Measurements from ENCODE around the gene CASQ1.

CASQ1 gene

DNA sequence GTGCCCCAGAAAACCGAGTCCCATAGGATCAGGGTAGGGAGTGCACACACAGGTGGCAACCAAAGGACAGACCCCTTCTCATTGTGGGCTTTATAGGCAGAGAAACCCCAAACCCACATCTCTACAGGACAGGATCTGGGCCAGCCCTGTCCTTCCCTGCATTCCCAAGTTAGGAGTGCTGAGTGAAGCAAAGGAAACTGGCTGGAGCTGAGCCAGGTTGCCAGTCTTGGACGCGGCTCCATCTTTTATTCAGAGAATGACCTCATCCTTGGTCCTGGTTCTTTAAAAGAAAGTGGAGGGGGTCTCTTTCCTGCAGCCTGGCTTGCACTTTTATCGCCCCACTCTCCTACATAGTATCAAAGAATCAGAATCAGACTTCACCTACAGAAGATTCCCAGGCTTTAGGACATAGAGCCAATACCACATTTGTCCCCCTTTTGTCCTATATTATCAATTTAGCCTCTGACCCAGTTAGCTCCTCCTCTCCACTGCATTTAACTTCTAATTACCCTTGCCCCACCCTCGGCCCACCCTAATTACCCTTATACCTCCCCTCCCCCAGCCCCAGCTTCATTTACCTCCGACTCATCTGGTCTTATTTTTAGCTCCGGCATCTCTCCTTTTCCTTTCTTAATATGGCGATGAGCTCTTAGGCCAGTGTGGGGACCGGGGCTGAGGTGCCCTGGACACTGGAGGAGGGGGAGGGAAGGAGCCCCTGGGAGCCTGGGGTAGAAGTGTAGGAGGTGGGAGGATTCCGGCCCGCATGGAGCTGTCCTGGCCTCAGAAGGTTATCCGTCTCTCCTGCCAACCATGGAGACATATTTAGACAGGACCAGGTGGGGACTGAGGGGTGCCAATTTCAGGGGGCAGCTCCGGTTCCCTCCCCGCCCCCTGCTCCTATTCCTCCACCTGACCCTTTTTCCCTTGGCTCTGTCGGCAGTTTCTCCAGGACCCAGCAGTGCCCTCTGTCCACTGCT is at the start of gene CASQ1:
Gene CASQ1, plus strand, starts transcription at position 927 of the 977 bp plus-strand sequence. CDS start 177 bp downstream, outside the sequence.
- no peak for DNase-seq

DNA sequence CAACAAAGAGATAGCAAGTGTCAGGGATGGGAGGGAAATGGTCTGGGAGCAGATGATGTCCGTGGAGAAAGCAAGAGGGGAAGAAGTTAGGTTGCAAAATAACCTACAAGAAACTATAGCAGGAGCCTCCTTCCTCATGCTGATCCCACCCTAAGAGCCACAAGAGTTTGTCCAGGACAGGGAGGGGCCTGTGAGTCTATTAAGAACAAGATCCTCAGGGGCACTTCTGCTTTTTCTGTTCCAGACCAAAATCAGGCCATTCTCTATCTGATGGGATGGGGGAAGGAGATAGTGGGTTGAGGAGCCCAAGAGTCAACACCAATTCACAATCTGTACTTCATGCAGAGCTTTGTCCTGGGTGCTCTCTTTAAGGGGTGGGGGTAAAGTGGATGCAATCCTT is 46.7 kb upstream of the CASQ1 start:
- no peak for DNase-seq

DNA sequence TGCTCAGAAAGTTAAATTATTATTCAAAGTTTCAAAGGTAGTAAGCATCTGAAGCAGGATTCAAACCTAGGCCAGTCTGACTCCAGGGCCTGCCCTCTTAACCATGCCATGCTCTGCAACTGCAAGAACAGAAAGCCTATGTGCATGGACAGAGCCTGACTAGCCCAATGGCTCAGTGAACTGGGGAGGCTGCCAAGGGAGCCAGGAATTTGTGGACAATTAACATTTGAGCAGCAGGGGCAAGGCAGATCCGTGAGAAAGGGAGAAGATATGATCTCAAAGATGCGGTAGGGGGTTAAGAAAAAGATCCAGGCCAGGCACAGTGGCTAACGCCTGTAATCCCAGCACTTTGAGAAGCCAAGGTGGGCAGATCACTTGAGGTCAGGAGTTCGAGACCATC is 45.5 kb upstream of the CASQ1 start:
- no peak for DNase-seq

DNA sequence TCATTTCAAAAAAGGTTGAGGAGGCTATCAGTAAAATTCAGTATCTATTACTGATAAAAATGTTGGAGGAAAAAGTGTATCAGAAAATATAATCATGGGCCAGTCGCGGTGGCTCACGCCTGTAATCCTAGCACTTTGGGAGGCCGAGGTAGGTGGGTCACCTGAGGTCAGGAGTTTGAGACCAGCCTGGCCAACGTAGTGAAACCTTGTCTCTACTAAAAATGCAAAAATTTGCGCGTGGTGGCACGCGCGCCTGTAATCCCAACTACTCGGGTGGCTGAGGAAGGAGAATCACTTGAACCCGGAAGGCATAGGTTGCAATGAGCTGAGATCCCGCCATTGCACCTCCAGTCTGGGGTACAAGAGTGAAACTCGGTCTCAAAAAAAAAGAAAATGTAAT is 44.3 kb upstream of the CASQ1 start:
- no peak for DNase-seq

DNA sequence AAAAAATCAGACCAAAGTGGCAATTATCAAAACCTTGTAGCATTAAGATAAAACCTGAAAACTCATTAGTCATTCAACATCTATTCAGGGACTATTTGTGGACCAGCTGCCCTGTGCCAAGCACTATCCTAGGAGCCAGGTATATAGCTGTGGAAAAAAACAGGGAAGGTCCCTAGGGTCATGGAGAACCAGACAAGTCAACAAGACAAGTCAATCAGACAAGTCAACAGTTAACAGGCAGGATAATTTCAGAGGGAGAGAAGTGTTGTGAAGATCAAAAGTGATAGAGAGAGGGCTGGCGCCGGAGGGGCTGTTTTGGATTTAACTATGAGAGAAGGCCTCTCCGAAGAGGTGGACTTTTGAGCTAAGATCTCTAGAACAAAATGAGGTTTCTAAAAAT is 42.3 kb upstream of the CASQ1 start:
- no peak for DNase-seq

DNA sequence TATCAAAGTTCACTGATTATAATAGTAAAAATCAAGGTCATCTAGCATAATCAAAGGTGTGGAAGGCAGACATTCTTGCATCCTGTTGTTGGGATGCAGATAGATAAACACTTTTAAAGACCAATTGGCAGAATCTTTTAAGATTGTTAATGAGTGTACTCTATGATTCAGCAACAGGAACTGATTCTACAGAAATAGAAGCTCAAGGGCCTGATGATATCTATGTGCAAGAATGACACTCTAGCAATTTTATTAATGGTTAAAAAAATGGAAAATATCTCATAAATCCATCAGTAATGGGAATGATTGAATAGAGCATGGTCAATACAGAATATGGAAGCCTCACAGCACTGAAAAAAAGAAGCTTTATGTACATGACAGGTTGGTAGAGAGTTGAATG is 41.1 kb upstream of the CASQ1 start:
- DNase-seq, result no peak

DNA sequence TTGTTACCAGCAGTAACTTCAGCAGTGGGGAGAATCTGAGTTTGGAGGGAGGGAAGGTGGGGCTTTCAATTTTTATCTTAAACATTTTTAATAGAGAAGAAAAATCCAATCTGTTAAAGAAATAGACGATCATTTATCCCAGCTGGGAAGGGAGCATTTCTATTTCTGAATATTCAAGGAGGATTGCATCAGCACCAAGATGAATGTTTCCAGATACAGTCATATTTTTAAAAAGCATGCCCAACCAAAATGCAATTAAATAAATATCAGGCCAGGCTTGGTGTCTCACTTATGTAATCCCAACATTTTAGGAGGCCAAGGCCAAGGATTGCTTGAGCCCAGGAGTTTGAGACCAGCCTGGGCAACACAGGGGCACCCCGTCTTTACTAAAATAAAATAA is 40.7 kb upstream of the CASQ1 start:
- no peak for DNase-seq

DNA sequence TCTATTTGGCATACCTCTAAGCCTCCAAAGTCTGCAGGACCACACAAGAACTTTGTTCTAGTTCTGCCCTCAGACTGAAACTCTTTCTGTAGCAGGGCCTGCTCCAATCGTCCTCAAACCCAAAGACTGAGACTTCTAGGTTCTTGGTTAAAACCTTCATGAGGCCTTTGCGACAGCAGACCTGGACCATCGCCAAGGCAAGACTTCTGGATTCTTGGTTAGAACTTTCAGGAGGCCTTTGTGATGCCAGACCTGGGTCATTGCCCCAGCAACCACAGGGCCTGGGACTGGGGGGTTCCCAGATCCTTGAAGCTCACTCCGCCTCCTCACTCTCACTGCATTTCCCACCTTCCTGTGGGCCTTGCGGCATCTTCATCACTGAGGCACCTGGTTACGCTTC is 39.1 kb upstream of the CASQ1 start, which contains the start of gene ATP1A4:
Gene ATP1A4, plus strand, starts transcription at position 301 of the 400 bp plus-strand sequence. CDS start 438 bp downstream, outside the sequence.
- no peak for DNase-seq

DNA sequence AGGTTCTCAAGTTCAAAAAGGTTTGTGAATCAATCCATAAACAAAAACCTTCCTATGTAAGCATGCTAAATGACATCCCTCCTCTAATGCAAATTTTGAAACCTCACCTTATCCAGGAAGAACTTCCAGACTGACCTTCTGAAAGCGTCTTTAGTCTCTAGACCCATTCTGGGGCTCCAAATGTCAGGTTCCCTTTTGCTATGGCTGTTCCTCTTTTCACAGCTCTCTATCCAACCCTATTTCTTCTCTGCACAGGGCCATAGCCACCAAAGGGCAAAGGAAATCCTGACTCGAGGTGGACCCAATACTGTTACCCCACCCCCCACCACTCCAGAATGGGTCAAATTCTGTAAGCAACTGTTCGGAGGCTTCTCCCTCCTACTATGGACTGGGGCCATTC is 35.6 kb upstream of the CASQ1 start:
- no peak for DNase-seq

DNA sequence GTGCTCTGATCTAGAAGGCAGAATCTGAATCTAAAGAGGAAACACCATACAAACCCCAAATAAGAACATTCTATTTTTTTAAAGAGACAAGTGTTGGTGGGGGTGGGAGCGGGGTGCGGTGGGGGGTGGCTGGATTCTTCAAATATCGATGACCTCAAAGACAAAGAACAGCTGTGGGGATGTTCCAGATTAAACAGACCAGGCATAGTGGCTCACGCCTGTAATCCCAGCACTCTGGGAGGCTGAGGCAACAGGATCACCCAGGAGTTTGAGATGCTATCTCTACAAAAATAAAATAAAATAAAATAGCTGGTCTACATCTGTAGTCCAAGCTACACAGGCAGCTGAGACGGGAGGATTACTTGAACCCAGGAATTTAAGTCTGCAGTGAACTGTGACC is 34.0 kb upstream of the CASQ1 start:
- DNase-seq, result no peak

DNA sequence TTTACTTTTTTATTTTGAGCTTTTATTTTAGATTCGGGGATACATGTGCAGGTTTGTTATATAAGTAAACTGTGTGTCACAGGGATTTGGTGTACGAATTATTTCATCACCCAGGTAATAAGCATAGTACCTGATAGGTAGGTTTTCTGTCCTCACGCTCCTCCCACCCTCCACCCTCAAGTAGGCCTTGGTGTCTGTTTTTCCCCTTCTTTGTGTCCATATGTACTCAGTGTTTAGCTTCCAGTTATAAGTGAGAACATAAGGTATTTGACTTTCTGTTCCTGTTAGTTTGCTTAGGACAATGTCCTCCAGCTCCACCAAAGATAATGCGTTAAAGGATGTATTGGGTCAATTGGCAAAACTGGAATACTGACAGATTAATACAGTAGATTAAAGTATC is 33.2 kb upstream of the CASQ1 start:
- no peak for DNase-seq

DNA sequence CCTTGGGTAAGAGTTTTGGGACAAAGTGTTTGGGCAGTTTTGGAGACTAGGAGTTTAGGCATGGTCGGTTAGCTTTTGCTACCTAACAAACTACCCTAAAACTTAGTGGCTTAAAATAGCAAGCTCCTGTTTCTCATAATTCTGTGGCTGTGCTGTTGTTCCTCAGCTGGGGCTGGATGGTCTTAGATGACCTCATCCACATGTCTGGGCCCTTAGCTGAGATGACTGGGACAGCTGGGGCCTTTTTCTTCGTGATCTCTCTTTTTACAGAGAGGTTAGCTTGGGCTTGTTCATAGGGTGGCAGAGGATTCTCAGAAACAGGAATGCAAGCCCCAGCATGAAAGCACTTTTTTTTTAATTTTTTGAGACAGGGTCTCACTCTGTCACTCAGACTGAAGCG is 32.3 kb upstream of the CASQ1 start:
- no peak for DNase-seq

DNA sequence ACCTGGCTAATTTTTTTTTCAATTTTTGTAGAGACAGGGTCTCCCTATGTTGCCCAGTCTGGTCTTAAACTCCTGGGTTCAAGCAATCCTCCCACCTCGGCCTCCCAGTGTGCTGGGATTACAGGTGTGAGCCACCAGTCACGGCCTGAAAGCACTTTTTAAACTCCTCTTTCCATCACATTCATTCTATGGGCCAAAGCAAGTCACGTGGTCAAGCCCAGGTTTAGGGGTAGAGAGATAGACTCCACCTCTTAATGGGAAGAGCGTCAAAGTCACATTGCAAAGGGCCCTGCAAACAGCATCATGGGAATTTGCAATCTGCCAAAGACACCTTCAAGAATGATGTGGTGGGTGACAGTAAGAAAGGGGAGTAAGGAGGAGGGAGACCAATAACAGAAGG is 31.8 kb upstream of the CASQ1 start:
- DNase-seq, result no peak

DNA sequence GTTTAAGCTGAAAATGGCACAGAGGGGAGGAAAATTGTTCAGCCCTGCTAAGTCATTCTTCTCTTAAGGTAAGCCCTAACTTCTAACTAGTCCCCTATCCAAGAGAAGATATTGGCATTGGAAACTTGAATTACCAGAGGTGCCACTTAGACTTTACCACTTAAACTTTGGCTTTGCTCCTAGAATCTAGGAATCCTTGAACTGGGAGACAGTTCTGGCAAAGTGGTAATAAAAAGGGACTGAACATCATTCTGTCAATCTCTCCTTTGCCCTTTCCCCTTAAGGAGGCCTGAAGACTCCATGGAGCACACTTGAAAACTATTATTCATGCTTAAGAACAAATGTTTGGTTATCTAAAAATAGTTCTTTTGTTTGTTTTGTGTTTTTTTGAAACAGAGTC is 30.5 kb upstream of the CASQ1 start:
- no peak for DNase-seq

DNA sequence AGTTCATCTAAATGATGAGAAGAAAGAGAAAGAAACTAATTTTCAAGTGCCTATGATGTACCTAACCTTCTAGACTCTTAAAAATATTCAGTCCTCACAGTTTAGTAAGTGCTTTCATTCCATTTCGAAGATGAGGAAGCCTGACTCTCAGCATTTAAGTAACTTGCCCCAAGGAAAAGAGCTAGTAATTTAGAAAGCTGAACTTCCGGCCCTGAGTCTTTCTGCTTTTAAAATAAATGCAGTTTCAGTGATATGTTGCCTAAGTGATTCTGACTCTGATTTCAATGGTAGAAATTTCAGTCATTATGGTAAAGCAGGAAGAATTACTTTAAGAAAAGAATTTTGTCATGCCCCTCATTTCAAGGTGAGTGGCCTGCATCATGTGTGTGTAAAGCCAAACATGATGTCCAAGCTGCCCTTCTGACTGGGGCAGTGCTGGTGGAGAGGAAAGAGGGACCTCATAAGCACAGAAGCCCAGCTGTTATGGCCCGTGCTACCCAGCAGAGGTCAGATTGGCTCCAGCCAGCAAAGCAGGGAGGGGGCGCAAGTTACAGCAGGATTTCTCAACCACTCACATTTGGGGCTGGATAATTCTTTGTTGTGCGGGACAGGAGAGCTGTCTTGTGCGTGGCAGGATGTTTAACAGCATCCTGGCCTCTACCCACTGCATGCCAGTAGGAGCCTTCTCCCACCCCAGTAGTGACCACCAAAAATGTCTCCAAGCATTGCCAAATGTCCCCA is 28.2 kb upstream of the CASQ1 start:
- DNase-seq, result no peak

DNA sequence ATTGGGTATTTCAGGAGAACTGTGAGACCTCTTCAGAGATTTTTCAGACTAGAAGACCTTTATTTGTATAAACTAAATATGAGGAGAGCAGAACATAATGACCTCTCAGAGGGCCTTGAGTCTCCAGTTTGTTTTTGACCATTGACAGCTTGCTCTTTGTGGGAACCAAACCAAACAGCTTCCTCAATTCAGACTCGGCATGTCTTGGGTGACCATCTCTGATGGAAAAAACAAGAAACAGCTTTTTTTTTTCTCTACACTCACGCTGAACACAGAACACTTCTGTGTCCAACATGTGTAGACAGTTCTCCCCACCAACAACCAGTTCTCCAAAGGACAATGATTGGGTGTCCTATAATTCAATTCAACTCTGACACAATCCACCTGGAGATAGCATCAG is 27.4 kb upstream of the CASQ1 start:
- DNase-seq, result no peak

DNA sequence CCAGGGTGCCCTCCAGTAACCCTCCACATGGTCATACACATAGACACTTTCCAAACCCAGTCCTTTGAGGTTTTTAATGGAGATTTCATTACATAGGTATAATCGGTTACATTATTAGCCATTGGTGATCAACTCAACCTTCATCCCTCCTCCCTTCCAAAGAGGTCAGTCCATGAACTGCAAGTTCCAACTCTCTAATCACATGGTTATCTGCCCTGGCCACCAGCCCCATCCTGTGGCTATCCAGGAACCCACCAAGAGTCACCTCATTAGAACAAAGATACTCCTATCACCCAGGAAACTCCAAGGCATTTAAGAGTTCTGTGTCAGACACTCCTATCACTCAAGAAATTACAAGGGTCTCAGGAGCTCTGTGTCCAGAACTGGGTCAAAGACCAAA is 26.8 kb upstream of the CASQ1 start:
- DNase-seq, result no peak

DNA sequence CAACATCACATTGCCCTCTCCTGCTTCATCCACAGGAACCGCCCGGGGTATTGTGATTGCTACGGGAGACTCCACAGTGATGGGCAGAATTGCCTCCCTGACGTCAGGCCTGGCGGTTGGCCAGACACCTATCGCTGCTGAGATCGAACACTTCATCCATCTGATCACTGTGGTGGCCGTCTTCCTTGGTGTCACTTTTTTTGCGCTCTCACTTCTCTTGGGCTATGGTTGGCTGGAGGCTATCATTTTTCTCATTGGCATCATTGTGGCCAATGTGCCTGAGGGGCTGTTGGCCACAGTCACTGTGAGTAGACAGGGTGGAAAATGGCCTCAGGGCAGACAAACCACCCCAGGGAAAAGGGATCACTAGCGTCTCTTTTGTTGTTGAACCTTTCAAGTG is 26.3 kb upstream of the CASQ1 start:
- DNase-seq, result no peak

DNA sequence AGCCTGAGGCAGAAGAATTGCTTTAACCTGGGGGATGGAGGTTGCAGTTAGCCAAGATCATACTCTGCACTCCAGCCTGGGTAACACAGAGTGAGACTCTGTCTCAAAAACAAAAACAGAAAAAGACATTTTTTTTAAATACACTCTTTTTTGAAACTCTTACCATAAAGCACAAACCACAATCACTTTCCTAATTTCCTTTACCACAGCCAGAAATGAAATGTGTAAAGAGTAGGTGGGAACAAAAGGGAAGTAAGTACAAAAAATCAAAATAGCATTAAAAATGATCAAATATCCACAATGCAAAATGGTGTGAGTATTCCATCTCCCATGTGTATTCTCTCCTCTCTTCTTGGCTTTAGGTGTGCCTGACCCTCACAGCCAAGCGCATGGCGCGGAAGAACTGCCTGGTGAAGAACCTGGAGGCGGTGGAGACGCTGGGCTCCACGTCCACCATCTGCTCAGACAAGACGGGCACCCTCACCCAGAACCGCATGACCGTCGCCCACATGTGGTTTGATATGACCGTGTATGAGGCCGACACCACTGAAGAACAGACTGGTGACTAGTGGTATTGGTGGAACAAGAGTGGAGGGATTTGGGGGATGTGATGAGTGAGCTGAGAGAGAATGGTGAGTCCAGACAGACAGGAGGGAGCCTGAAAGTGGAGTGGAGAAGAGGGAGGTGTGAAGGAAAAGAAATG is 24.1 kb upstream of the CASQ1 start:
- no peak for DNase-seq

DNA sequence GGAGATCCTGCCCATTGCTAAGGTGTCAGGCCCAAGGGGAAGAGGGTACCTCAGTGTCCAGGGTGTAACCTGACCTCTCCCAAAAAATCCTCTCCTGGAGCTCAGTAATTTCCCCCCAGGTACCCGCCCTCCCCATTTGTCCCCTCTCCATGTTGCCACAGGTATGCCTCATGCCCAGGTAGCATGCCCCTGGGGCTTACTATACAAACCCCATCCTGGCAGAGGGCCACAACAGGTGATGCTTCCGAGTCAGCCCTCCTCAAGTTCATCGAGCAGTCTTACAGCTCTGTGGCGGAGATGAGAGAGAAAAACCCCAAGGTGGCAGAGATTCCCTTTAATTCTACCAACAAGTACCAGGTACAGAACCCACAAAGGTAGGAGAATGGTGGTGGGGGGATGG is 23.3 kb upstream of the CASQ1 start:
- DNase-seq, result no peak

DNA sequence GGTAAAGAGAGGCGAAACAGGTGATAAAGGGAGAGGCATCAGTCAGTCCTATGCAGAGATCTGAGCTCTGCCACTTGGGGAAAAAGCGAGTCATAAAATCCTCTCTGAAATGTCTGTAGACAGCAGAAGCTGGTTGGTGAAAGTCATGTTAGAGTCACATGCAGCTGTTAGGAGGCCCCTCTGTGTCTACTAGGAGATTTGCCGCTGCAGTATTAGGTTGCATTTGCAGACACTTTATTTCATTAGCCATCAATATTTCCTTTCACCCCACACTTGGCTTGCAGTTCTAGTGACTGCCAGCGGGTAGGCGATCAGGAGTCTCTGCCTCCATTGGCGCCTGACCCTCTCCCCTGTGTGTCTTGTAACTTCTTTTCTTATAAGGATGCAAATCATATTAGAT is 22.8 kb upstream of the CASQ1 start:
- no peak for DNase-seq

DNA sequence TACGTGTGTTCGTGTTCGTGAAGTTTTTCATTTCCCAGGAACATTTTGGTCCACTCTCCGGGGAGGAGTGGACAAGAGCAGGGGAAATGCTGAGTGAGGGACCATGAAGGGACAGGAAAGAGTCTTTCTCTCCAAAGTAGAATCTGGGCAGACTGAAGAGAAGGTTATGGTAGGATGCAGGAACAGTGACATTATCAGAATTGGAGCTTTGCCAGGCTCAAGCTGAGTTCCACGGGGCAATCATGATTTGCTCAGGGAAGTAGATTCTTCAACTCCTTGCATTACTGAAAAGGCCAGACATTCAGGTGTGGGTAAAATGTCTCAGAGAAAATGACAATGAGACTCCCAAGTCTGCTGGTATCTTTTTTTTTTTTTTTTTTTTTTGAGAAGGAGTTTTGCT is 22.4 kb upstream of the CASQ1 start:
- DNase-seq, result no peak

DNA sequence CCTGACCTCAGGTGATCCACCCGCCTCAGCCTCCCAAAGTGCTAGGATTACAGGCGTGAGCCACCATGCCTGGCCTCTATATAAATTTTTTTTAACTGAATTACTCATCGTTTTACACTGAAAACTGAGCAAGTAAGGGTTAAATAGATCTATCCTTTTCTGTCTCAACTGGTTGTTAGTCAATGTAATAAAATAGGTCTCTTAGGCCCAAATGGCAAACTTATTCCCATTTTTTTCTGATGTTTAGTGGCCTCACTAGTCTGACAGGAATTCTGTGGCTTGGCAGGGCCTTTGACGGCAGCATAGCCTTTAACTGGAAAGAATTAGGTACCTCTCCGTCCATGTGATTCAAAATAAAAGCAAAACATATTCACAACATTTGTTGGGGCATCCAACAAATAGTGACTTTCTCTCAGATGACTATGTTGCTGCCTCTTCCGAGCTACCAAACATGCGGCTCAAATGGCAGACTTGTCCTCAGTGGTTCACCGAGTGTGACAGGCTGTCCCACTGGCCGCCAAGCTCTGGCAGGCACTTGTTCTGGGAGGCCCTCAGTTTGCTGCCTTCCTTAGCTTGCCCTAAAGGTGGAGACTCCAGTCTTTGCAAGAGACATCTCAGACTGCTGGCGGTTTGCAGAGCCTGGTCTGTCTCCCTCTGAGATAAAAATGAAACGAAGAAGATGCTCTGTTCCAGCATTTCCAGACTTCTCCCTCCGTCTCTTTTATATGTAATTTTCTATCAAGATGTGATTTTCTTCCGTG is 21.6 kb upstream of the CASQ1 start:
- DNase-seq, result no peak

Measured in stimulated activated CD4-positive, alpha-beta T cell treated with anti-CD3 and anti-CD28 coated beads, Interleukin-4, amount 100 ng/mL, for 1 hour (primary cell).